ENCODE measurements around the gene PRR4.

PRR4 gene, protein sequence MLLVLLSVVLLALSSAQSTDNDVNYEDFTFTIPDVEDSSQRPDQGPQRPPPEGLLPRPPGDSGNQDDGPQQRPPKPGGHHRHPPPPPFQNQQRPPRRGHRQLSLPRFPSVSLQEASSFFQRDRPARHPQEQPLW

DNA sequence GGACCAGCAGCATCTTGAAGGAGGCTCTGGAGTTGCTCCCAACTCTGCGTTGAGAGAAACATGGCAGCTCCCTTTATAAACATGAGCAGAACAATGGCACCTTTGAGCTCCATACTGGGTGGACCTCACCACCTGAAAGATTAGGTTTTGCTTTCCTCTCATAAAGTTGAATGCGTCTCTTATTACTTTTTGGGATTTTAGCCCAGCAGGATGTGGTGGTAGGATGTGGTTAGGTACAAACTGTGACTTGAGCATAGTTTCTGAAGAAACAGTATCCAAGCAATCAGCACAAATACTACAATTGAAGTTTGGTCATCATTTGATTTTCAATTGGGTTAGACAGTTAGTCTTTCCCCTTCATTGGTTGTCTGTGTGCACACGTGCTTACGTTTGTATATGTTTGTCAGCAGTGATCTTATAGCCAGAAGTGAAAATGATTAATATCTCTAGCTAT lies at the start of gene PRR4:
Gene PRR4, minus strand, starts transcription at position 51 of the 454 bp plus-strand sequence. Its CDS starts 38 bp downstream, at position 13.
- no peak for DNase-seq (ENCODE audit: low spot score)

DNA sequence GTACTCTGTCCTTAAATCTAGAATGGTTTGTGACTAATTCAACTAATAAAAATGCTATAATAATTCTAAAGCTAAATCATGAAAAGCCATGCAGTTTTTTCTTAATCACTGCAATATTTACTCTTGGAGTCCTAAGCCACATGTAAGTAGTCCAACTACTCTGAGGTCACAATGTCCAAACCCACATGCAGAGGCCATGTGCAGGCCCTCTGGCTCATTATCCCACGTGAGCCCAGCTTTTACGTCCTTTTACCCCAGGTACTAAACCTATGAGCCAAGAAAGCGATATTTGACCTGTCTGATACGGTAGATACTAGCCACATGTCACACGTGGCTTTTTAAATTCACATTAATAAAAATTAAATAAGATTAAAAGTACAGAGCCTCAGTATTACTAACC lies 47.6 kb upstream of the PRR4 start:
- DNase-seq (ENCODE audit: low spot score), result no peak

DNA sequence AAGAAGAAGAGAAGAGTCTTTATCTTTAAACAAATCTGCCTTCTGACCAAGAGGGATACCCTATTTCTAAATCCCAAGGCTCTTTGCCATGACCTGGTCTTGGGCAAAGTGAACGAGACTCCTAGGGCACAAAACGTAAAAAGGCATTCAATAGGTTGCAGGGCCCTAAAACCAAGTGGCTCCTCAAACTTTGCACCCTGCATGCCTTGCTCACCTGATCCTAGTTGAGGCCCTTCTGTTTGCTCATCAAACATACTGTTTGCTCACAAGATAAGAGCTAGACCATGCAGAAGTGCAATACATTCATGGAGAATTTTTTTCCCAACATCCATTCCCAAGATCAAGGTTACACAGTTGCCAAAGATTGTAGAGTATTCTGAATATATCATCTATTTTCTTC lies 42.7 kb upstream of the PRR4 start:
- no peak for DNase-seq (ENCODE audit: low spot score)

DNA sequence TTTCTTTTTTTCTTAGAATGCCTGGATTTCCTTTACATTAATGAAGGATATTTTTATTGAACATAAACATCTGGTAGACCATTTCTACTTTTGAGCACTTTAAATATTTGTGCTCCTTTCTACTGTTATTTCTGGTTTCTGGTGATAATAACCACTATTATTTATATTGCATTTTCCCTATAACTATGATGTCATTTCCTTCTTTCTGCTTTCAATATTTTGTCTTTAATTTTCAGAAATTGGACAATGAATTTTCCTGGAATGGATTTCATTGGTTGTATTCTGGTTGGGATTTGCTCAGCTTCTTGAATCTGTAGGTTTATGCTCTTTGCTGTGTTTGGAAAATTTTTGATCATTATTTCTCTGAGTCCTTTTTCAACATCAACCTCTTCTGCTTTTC lies 40.0 kb upstream of the PRR4 start:
- no peak for DNase-seq (ENCODE audit: low spot score)

DNA sequence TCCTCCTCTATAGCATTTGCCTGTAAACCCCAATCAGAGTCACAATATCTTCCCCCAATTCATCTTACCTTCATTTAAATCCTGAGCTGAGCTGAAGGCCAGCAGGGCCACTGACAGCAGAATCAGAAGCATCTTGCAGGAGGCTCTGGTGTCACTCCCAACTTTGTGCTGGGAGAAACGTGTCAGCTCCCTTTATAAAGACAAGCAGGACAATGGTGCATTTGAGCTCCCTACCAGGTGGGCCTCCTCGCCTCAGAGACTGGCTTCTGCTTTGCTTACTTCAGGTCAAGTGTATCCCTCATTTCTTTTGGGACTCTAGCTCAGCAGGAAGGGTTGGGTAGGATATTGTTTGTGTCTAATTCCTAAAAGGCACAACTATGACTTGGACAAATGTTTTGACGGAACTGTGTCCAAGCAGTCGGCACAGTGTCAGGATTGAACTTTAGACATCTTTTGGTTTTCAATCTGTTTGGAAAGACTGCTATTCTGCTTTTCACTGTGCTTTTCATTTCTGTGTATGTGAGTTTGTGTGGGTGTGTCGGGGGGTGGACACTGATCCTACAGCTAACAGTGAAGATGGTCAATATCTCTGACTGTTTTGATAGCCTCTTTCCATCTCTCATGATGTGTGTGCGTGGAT lies 34.9 kb upstream of the PRR4 start, which contains the start of gene PRH1:
Gene PRH1, minus strand, starts transcription at position 170 of the 640 bp plus-strand sequence. Its CDS starts 38 bp downstream, at position 132.
- DNase-seq (ENCODE audit: low spot score), result no peak

DNA sequence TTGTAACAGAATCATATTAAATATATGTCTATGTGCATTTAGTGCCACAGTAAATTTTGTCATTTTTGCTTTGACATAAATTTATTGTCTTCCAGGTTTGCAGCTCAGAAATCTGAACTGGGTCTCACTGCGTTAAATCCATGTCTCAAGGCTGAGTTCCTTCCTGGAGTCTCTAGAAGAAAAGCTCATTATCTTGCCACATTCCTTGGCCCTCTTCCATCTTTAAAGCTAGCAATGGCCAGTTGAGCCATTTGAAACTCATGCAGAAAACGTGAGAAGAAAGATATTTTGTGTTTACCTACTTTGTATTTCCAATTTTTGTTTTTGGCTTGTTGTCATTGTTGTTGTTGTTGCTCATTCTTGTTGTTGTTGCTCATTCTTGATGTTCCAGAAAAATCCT lies 24.1 kb upstream of the PRR4 start:
- DNase-seq (ENCODE audit: low spot score), result no peak

DNA sequence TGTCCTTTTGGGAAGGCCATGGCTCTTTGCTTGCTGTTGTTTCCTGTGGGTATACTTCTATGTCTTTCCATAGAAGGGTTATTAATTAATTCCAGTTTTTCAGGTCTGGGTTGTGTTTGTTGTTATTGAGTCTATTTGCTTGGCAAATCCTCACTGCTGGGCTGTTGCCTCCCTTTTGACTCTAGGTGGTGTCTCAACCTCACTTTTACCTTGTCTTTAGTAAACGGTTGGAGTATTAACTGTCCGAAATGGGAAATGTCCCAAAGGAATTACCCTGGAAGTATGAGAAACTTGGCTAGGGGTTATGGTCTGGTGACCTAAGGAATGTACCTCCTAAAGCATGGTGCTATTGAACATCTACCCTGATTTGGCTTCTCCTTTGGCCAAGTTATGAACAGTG lies 18.1 kb upstream of the PRR4 start:
- DNase-seq (ENCODE audit: low spot score), result no peak

DNA sequence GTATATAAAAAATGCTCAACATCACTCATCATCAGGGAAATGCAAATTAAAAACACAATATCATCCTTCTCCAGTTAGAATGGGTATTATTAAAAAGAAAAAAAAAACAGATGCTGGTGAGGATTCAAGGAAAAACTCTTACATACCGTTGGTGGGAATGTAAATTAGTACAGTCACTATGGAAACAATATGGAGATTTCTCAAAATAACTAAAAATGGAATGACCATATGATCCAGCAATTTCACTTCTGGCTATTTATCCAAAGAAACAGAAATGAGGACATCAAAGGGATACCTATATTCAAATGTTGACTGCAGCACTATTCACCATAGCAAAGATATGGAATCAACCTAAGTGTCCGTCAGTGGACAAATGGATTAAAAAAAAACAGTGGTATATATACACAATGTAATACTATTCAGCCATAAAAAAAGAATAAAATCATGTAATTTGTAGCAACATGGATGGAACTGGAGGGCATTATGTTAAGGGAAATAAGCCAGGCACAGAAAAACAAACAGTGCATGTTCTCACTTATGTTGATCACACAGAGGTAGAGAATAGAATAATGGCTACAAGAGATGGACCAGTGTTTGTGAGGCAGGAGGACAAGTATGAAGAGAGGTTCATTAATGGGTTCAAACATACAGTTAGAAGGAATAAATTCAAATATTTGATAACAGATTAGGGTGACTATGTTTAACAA lies 14.4 kb upstream of the PRR4 start:
- DNase-seq (ENCODE audit: low spot score), result no peak

DNA sequence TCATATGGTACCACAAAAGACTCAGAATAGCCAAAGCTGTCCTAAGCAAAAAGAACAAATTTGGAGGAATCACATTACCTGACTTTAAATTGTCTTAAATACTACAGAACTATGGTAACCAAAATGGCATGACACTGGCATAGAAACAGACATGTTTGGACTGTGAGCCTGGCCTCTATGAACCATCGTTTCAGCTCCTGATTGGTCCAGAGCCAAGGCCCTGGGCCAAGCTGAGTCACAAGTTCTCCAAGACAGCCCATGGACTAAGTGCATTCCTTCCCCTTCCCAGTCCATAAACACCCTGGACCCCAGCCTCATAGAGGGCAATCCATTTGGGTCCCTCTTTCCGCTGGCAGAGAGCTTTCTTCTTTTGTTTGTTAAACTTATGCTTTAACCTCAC lies 12.1 kb upstream of the PRR4 start:
- DNase-seq (ENCODE audit: low spot score), result no peak

DNA sequence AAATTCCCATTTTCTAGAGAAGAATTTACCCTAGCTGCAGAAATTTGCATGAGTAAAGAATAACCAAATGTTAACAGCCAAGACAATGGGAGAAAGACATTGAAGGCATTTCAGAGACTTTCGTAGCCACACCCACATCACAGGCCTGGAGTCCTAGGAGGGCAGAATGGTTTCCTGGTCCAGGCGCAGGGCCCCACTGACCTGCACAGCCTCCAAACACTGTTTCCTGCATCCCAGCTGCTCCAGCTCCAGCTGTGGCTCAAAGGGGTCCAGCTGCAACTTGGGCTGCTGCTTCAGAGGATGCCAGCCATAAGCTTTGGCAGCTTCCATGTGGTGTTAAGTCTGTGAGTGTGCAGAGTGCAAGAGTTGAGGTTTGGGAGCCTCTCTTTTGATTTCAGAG lies 6.5 kb upstream of the PRR4 start:
- no peak for DNase-seq (ENCODE audit: low spot score)

DNA sequence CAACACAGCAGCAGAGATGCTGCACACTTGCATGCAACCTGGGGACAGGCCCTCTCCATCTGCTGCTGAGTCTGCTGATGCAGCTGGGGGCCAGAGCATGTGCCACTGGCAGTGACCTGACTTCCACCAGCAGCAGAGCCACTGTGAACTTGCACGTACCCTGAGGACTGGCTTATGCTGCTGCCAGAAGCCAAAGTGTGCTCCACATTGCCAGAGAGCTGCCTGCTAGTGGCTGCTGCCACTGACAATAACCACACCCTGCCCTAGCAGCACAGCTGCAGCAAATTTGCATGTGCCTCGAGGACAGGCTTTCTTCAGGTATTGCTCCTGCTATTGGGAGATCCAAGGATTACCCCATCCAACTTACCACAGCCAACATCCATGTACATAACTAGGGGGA lies 4.5 kb upstream of the PRR4 start:
- DNase-seq (ENCODE audit: low spot score), result no peak

DNA sequence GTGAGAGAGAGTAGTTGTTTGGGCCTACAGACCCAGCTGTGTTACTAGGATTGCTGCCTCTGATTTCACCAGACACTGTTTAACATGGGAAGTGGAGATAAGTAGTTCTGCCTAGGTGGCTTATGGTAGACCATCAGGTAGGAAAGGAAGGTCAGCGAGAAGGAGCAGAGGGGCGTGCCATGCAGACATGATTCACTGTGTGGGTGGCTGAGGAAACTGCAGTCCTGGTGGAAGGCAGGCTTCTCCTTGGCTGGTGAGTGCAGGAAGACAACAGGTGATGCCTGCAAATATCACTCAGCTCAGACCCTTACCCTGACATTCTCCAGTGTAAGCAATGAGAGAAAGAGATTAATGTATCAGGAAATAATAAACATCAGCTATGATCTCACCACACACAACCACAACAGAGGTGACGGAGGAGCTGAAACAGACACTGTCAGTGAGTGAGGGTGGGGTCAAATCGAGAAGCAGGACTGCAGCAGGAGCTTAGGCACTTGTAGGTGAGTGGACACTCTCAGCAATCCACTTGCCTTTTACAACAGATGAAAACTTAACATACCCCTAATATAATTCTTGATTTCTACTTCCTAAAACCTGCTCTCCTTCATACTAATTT lies 2.1 kb upstream of the PRR4 start:
- no peak for DNase-seq (ENCODE audit: low spot score)

DNA sequence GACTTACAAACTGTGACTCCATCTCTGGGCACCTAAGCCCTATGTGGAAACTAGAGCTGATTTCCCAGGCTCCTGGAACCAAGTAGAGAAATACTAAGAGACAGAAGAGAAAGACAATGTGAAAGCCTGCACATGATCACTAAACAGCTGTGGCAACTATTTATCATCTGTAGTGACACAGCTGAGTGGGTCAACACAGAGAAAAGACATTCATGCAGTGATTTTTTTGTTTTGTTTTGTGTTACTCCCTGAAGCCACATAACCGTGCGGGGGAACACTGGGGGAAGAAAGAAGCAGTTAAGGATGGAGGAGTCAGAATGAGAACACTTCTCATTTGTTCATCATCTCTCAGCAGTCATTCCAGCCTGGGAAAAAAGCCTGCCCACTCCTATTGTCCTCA lies 1.5 kb downstream of the PRR4 start:
- DNase-seq (ENCODE audit: low spot score), result no peak

DNA sequence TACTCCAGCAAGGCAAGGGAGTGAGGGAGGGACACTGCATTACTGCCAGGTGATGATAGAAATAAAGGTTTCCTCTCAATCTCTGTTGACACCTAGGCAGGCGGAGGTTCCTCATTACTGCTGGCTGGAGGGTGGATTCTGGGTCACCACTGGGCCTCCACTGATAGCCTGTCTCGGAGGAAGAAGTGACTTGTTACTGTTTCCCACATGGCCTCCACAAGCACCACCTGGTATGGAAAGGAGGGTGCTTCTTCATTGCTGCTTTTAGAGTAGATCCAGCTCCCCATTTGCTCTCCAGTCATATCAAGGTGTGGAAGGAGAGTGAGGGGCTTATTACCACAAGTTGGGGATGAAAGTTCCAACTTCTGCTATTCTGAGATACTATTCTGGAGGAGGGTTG lies 6.4 kb downstream of the PRR4 start:
- no peak for DNase-seq (ENCODE audit: low spot score)

DNA sequence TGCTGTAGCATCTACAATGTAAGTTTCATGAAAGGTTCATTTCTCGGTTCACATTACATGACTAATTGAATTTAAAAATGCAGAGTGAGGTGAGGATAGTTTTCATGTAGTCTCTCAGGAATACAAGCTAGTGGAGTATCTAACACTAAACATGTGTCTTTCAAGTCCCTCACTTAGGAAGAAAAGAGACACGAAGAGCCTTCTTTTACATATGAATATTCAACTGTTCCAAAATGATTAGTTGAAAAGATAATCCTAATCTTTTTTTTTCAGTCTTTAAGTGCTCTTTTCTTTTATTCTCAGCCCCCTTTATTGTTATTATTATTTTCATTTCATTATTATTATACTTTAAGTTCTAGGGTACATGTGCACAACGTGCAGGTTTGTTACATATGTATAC lies 10.8 kb downstream of the PRR4 start:
- DNase-seq (ENCODE audit: low spot score), result no peak

DNA sequence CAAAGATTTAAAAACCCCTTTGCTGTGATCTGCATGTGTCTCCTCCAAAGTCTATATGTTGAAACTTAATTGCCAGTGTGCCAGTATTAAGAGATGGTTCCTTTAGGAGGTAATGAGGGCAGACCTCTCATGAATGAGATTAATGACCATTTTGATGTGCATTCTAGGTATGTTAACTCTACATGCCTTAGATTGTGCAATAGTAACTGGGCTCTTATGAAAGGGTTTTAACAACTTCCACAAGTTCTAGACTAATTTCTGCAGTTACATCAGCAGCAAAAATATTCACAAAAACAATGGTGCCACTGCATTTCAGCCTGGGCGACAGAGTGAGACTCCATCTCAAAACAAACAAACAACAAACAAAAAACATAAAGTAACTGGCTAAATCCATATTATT lies 19.3 kb downstream of the PRR4 start:
- no peak for DNase-seq (ENCODE audit: low spot score)

DNA sequence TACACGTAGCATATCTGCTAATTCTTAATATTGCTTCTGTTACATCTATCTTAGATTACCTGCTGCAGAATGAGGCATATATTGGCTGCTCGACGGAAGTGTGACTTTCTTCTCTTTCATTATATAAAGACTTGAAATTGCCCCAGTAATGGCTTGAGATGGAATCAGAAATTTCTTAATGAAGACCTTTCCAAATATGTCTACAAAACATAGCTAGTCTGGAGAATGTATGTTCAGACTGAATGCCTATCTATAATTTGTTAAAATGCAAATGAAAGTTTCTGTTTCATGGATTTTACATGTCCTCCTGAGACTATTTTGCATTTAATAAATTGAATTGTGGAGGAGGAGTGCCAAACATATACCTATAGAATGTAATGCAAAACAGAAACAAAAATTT lies 23.0 kb downstream of the PRR4 start, which contains the start of gene TAS2R10:
Gene TAS2R10, minus strand, starts transcription at position 101 of the 400 bp plus-strand sequence. Its CDS starts 89 bp downstream, at position 12.
- DNase-seq (ENCODE audit: low spot score), result no peak

DNA sequence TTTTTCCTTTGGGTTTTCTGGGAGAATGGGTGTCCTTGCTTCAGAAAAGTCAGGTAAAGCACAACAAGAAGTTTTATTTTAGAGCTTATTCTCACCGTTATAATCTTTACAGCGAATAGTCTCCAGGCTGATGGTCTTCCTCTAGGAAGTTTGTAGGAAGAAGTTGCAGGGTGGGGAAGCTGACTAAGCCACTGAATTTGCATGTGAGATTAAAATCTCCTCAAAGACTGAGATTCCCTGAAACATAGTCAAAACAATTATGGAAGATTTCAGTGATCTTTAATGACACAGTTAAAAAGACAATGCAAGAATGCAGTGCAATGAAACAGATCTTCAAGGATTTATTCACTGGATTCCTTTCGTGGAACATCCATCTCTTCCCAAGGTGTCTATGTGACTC lies 24.3 kb downstream of the PRR4 start:
- DNase-seq (ENCODE audit: low spot score), result no peak

DNA sequence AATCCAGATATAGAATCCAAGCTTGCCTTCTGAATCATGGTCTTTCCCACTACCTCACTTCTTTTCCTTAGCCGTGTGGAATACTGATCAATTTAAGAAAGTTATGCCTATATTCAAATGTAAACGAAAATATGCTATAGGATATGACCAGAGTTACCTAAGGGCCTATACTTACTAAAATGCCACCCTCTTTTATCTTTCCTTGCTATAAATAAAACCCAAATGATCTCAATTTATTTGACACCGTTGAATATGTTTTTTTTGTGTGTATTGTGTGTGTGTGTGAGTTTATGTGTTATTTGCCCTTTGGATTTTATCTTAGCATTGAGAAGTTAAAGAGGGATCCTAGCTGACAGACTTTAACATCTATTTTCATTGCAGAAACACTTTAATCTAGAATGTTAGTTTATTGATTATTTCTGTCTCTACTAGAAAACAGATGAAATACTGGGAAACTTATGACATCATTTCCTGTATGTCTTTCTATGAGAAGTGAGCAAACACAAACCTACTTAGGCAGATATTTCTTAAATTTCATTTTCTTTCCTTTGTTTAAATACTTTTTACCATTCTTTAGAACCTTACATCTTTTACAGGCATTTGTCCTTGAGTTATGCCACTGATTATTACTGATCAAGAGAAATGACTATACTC lies 37.3 kb downstream of the PRR4 start:
- no peak for DNase-seq (ENCODE audit: low spot score)

DNA sequence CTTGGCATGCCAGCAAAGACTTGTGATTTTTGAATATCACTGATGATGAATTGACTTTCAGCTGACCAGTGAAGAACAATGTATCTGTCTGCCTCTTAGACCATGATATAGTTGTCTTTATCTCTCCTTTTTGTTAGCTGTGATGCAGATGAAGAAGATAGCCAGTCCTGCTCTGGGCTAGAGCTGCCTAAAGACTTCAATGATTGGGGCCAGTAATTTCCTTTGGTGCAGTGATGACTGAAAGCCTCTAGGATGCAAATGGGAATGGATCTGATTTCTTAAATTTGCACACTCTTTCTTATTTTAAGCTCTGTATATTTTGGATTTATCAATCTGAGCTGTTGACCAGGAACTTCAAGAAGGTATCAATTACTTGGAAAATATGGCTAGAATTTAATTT lies 39.2 kb downstream of the PRR4 start, which contains the start of gene TAS2R9:
Gene TAS2R9, minus strand, starts transcription at position 101 of the 400 bp plus-strand sequence. Its CDS starts 93 bp downstream, at position 8.
- DNase-seq (ENCODE audit: low spot score), result no peak

DNA sequence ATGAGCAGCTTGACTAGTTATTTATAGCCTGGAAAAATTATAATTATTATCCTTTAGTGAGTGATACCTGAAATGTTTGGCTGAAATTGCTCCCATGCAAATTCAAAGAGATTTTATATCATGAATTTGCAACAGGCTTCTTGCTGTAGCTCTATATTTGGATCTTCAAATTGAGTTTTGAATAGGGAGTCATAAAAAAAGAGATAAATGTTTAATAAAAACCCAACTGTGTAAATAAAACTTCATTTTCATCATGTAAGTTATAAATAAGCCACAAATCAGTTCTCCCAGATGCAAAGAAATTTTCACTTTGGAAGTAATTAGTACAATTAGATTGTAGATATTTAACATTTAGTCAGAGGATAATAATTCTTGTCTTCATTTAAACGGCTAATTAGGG lies 42.1 kb downstream of the PRR4 start, which contains the start of gene TAS2R8:
Gene TAS2R8, minus strand, starts transcription at position 101 of the 400 bp plus-strand sequence. CDS start 306 bp downstream, outside the sequence.
- no peak for DNase-seq (ENCODE audit: low spot score)

DNA sequence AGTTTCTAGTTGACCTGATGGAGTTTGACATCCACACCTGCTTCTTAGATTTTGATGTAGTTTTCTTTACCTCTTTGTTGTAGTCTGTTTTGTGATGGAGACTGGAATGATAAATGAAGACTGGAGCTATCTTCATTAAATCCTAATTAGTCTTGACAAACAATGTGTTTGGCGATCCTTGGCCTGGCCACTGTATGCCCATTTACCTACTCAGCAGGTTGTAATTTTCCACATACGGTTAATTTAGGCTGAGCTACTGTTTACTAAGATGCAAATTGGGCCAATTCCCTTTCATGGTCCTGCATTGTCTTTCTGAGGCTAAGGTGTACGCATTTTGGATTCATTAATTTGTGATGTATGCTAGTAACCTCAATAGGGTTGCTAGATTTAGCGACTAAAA lies 46.7 kb downstream of the PRR4 start, which contains the start of gene TAS2R7:
Gene TAS2R7, minus strand, starts transcription at position 41 of the 400 bp plus-strand sequence. CDS start 57 bp downstream, outside the sequence.
- no peak for DNase-seq (ENCODE audit: low spot score)

Data from cerebellar cortex (tissue), 1 donor.